Measurements from ENCODE around the gene DCUN1D2.

The DCUN1D2 gene

DNA sequence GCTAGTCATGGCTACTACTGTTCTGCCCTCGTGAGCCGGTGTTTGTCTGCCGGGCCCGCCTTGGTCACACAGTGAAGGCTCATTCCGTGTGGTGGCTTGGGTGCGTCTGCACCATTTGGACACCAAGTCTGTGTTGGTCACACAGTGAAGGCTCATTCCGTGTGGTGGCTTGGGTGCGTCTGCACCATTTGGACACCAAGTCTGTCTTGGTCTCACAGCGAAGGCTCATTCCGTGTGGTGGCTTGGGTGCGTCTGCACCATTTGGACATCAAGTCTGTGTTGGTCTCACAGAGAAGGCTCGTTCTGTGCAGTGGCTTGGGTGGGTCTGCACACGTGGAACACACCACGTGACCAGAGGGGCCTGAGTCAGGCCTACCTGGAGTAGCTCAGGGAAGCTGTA is 29.0 kb upstream of the DCUN1D2 start:
- DNase-seq (ENCODE audit: low spot score), result no peak

DNA sequence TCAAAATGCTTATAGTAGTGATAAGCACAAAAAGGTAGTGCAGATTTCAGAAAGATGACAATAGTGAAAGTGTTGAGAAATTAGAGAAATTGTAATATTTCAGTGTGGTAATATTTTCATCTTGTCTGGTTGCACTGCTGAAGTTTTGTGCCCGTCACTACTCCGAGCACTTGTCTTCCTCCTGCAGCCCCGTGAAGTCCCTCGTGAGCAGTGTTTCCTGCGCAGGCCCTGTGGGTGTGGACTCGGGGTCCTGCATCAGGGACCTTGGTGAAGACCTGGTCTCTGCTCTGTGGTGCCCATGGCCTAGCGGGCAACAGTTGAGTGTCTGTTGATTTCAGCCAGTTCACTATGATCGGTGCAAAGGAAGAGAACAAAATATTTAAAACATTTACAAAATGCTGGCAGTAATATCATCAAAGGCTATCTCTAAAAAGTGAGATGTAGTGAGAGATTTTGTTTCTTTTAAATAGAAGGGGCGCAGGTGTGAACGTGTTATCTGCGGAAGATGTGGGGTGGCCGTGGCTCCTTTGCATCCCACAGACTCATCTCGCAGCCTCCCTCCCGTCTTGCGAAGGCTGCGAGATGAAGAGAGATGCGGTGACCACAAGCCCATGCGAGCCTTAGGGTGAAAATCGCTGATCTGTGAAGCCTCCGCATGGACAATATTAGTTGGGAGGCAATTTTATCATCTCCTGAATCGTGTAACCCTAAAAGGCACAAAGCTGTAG is 27.7 kb upstream of the DCUN1D2 start:
- DNase-seq (ENCODE audit: low spot score), result no peak

DNA sequence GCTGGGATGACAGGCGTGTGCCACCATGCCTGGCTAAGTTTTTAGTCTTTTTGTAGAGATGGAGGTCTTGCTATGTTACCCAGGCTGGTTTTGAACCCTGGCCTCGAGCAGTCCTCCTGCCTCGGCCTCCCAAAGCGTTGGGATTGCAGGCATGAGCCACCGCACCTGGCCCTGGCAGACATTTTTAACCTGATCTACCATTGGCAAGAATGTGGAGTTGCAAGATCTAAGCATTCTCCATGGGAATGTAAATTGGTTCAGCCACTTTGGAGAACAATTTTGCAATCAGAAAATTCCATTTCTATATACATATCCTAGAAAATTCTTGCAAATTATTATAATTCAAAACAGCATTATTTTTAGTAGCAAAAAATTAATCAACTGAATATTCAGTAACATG is 24.3 kb upstream of the DCUN1D2 start:
- no peak for DNase-seq (ENCODE audit: low spot score)

DNA sequence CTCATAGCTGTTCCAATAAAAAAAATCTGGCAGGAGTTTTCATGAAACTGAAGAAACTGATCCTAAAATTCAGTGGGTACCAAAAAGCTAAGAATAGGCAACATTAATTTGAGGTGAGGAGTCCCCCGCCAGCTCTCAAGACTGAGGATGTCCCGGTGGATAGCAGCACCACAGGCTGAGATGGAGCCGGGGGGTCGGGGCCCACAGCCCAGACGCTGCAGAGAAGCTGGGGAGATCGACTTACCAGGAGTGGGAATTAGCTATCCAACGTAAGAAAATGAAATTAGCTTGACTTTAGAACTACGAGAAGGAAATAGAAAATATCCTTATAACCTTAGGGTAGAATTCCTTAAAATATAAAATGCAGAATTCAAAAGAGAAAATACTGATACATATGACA is 23.2 kb upstream of the DCUN1D2 start:
- no peak for DNase-seq (ENCODE audit: low spot score)

DNA sequence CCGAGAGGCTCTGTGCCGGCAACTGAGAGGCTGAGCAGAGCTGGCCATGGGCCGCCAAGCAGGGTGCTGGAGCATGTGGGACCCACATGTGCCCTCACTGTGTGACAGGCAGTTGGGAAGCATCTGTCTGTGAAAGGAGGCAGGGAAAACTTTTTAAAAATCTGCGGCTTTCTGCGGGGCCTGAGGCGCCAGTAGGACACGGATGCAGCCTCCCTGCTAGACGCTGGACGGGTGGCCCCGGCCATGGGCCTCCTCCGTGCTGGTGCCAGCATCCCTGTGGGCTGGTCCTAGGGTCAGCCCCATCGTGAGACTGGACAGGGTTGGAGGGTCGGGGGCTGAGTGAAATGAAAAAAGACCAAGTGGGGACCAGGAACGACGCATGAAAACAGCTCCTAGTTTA is 20.9 kb upstream of the DCUN1D2 start:
- no peak for DNase-seq (ENCODE audit: low spot score)

DNA sequence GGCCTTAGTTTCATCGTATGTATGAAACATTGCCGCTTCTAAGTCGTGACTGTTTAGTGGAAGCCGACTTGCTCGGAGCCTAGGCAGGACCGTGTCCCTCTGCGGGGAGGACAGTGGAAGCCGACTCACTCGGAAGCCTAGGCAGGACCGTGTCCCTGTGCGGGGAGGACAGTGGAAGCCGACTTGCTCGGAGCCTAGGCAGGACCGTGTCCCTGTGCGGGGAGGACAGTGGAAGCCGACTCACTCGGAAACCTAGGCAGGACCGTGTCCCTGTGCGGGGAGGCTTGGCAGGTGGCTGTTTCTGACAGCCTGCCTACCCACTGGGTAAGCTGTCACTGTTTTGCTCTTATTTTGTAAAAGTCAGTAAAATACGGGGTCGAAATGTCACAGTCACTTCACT is 20.4 kb upstream of the DCUN1D2 start:
- DNase-seq (ENCODE audit: low spot score), result no peak

DNA sequence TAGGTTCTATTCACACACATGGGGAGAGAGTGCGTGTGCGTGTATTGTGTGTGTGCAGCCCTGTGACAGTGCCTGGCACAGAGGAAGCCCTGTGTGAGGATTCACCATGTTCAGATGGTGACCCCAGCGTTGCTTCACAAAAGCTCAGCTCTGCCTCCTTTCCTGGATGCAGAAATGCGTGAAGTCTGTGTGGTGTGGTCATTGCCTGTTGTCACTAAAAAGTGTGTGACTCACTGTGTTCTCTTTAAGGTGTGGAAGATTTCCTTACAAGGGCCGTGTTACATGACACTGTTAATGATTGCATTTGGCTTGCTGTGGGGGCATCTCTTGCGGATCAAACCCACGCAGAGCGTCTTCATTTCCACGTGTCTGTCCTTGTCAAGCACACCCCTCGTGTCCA is 19.5 kb upstream of the DCUN1D2 start:
- DNase-seq (ENCODE audit: low spot score), result no peak

DNA sequence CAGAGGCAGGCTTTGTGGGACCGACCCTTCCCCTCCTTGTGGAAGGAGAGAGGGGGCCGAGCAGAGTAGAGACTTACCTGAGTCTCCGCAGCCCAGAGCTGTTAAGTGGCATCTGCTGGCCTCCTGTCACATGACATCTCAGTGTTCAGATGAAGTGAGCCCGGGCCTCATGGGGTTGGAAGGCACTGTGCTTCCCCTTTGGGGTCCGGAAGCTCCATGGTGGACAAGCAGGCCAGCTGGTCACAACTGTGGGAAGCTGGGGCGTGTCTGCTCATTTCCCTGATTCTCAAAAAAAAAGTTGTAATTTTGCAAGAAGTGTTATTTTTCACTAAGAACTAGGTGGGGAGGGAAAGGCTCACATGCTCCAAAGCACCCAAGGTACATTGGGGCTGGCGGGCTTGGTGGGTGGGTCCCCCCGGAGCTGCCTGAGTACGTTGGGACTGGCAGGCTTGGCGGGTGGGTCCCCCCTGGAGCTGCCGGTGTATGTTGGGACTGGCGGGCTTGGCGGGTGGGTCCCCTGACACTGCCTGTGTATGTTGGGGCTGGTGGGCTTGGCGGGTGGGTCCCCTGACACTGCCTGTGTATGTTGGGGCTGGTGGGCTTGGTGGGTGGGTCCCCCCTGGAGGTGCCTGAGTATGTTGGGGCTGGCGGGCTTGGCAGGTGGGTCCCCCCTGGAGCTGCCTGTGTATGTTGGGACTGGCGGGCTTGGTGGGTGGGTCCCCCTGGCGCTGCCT is 18.2 kb upstream of the DCUN1D2 start:
- DNase-seq (ENCODE audit: low spot score), result no peak

DNA sequence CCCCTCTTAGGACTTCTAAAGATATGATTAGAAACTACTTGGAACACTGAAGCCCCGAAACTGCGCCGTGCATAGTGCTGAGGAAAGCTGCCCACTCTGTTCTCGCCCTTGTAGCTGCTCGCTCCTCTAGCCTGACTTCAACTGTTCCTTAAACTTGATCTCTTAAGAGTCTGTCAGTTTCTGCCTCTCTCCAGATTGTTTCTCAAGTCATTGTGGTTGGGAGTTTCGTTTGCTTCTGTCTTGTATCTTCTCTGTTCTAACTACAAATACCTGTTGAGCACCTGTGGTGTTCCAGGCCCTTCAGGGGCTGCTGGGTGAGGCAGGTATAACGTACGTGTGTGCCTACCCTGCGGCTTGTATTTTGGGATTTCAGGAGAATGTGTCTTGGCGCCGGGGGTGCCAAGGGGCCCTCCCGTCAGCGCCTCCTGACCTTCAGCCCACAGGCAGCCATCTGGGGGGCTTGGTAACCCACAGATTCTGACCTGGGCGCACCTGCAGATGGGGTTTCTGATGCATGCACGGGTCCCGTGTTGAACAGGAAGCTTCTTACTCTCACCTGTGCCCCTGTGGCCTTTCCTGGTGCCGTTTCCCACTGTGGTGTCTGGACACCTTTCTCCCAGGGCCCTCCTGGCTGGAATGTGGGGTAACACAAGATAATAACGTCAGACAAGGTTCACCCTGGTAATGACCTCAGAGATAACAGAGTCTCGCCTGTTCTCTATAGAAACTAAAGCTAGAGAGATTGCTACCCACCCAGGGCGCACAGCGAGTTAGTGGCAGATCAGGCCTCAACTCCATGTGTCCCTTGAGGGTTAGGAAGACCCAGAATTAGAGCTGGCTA is 17.2 kb upstream of the DCUN1D2 start:
- no peak for DNase-seq (ENCODE audit: low spot score)

DNA sequence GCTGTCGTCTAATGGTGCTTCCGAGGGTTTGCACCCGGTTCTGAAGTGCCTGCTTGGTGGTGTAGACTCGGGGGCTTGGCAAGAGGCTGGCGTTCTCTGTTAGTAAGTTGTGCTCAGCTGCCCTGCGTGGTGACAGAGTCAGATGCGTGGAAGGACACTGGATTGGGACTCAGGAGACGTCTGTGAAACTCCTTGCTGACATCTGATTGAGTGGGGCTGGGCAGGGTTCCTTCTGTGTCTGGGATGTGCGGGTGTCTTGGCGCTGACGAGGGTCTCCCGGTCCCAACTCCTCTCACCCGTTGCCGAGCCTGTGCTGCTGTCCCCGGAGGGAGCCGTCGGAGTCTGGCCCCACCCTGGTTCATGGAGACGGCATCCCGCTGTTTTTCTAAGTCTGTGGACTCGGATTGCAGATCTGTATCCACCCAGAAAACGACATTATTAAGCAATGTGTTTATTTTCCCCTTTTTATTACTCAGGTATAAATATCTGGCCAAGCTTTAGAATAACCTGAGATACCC is 16.4 kb upstream of the DCUN1D2 start:
- no peak for DNase-seq (ENCODE audit: low spot score)

DNA sequence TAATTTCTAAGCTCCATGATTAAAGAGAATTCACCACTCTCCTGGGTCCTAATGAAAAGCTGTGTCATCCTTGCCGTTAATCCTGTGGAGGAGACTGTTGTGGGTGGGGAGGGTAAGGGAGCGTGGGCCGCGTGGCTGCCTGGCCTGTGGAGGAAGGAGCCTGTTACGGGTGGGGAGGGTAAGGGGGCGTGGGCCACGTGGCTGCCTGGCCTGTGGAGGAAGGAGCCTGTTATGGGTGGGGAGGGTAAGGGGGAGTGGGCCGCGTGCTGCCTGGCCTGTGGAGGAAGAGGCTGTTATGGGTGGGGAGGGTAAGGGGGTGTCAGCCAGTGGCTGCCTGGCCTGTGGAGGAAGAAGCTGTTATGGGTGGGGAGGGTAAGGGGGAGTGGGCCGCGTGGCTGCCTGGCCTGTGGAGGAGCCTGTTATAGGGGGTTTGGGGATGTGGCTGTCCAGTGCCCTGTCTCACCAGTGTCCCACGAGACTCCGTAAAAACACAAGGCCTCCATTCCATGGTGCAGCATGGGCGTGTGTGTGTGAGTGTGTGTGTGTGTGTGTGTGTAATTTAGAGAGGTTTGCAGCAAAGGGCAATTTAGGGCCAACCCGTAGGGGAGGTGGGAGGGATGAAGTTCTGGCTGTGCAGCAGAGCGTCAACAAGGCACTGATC is 15.6 kb upstream of the DCUN1D2 start:
- DNase-seq (ENCODE audit: low spot score), result no peak

DNA sequence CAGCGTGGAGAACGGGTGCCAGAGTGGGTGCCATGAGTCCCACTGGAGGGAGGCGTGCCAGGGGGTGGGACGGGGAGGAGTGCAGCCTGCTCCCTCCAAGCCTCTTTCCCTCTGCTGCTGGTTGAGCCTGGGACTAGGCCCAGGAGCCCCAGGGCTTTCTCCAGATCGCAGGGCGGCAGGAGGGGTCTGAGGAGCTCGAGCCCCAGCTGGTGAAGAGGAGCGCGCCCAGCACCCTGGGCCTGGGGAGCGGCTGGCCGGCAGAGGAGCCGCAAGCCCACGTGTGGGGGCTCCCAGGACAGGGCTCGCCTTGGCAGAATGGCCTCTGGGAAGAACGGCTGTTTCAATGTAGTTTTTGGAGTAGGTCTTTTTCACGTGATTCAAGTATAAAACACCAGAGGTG is 12.2 kb upstream of the DCUN1D2 start:
- no peak for DNase-seq (ENCODE audit: low spot score)

DNA sequence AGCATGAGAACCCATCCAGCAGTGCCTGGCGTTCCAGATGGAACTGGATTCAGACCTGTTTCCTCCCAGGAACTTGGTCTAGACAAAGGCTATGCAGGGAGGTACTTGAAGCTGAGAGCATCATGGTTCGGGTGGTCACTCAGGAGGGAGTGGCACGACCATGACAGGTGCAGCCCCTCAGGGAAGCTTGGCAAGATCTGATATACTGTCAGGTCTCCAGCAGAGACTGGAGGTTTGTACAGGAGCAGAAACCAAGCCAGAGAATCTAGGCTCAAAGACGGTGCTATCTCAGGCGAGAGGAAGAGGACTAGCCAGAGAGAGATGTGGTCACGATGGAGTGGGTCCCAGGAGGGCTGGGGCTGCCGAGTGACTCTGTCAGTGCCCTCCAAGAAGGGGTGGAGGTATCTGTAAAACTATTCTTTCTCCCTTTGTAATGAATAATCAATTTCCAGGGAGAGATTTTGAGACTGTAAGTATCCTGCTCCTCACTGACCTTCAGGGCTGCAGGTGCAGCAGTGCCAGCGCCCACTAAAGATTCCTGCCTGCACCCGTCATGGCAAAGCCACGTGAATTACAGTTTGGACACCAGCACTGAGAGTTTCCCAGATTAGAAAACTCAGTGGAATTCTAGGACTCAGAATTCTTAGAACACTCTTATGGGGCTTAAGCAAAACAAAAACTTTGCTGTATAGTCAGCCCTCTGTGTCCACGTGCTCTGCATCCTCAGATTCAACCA is 10.2 kb upstream of the DCUN1D2 start:
- DNase-seq (ENCODE audit: low spot score), result no peak

DNA sequence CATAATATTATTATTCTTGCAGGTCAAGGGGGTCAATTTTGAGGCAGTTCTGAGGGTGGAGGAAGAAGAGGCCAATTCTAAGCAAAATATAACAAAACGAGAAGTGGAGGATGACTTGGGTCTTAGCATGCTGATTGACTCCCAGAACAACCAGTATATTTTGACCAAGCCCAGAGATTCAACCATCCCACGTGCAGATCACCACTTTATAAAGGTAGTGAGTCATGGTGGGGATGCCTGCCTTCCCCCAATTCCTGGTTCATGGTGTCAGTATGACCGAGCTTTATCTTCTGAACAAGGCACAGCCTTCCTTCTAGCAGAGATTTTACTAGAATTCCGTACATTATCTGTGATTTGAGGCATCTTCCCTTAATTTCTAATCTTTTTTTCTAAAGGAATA is 9.4 kb upstream of the DCUN1D2 start:
- no peak for DNase-seq (ENCODE audit: low spot score)

DNA sequence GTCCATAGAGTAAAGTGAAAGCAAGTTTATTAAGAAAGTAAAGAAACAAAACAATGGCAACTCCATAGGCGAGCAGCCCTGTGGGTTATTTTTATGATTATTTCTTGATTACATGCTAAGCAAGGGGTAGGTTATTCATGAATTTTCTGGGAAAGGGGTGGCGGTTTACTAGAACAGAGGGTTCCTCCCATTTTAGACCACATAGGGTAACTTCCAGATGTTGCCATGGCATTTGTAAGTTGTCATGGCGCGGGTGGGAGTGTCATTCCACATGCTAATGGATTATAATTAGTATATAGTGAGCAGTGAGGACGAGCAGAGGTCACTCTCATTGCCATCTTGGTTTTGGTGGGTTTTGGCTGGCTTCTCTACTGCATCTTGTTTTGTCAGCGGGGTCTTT is 8.4 kb upstream of the DCUN1D2 start:
- no peak for DNase-seq (ENCODE audit: low spot score)

DNA sequence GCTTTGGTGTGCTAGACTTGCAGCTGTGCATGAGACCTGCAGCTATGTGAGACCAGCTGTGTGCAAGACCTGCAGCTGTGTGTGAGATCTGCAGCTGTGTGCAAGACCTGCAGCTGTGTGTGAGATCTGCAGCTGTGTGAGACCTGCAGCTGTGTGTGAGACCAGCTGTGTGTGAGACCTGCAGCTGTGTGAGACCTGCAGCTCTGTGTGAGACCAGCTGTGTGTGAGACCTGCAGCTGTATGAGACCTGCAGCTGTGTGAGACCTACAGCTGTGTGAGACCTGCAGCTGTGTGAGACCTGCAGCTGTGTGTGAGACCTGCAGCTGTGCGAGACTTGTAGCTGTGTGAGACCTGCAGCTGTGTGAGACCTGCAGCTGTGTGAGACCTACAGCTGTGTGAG is 6.7 kb upstream of the DCUN1D2 start:
- DNase-seq (ENCODE audit: low spot score), result peak; percentile 38

DNA sequence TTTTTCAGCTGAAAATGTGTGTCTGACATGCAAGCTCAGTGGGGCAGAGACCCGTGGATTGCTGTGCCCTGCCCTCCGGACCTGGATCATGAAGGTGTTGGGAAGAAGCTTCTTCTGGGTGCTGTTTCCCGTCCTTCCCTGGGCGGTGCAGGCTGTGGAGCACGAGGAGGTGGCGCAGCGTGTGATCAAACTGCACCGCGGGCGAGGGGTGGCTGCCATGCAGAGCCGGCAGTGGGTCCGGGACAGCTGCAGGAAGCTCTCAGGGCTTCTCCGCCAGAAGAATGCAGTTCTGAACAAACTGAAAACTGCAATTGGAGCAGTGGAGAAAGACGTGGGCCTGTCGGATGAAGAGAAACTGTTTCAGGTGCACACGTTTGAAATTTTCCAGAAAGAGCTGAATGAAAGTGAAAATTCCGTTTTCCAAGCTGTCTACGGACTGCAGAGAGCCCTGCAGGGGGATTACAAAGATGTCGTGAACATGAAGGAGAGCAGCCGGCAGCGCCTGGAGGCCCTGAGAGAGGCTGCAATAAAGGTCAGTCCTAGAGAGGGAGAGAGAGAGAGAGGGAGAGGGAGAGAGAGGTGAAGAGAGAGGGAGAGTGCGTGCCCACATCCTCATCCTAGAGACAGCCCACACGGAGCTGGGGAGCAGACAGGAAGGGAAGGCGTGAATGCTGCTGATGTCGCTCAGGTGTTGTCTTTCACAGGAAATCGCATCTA is 5.1 kb upstream of the DCUN1D2 start:
- no peak for DNase-seq (ENCODE audit: low spot score)

DNA sequence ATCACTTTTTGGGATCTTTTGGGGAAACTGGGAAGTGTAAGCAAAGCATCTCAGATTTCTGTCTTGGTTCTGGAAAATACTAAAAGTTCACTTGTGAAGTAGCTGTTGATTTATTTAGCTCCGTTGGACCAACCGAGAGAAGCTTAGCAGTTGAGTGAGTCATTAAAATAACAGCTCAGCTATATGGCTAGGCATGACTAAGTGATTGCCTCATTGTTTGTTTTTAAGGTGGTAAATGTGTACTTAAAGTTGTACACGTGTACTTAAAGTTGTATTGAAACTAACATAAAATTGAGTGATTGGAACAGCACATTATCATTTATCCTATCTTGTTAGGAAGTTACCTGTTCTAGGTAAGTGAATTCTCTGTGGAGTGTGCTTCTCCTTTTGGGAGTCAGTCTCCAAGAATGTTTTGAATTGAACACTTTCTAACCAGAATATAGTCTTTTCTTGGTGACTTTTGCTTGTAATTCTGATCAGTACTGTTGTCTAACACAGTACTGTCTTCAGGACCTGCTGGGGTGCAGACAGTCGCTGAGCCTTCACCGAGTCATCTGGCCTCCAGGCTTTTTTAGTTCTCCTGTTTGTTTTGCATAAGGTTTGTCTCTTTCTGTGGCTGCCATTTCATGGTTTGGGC is 2.9 kb upstream of the DCUN1D2 start:
- DNase-seq (ENCODE audit: low spot score), result no peak

DNA sequence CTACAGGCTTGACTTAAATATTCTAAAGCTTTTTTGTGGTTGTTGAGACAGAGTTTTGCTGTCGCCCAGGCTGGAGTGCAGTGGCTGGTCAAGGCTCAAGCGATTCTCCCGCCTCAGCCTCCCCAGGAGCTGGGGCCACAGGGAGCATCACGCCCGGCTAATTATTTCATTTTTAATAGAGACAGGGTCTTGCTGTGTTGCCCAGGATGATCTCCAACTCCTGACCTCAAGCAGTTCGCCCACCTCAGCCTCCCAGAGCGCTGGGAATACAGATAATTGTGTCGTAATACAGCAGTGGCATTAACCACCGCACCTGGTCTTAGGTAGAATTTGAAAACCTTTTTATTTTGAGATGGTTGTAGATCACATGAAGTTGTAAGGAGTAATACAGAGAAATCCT is 1.5 kb upstream of the DCUN1D2 start:
- no peak for DNase-seq (ENCODE audit: low spot score)

DNA sequence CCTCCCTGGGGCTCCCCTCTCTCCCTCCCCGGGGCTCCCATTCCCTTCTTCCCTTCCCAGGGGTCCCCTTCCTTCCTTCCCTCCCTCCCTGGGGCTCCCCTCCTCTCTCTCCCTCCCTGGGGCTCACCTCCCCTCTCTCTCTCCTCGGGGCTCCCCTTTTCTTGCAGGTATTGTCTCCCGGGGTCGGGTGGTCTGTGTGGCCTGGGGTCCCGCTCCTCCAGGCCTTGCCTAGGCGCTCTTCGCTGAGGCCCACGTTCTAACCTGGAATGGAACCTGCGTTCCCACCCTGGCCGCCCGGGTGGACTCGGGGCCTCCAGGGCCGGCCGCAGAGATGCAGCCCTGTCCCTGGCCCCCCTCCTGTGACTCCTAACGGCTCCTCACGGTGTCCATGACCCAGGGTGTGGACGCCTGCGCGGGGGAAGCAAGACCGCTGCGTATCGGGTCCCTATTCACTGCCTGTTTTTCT is 940 bp upstream of the DCUN1D2 start:
- DNase-seq (ENCODE audit: low spot score), result no peak

Data from NAMALWA (cell line).